T-helper 1 cell treated with Interleukin-12 subunit alpha and Interleukin-12 subunit beta and Interleukin-4 antibody, amounts not matched to agents 30 μg/mL and 1 μg/mL, for 36 hours (primary cell): Measurements from ENCODE around the gene COQ8A.
"Not testable (repeated sequence)": the region's sequence is repeated elsewhere in the genome, so short reads cannot be mapped to it uniquely, and the experiment has no call there.

ENCODE experiments used
- H3K27ac Mint-ChIP-seq: one replicate; pipeline ENCODE4 v1.8.0; 2021; ENCODE audit warnings: mild to moderate bottlenecking, mixed read lengths
- H3K27me3 Mint-ChIP-seq: one replicate; pipeline ENCODE4 v1.8.0; 2021; ENCODE audit warnings: low read depth, mixed read lengths
- H3K36me3 Mint-ChIP-seq: one replicate; pipeline ENCODE4 v1.8.0; 2021; ENCODE audit warnings: low read depth, mixed read lengths
- H3K4me1 Mint-ChIP-seq: one replicate; pipeline ENCODE4 v1.8.0; 2021; ENCODE audit warnings: low read depth, mixed read lengths
- H3K4me3 Mint-ChIP-seq: one replicate; pipeline ENCODE4 v1.8.0; 2021; ENCODE audit warnings: mild to moderate bottlenecking, moderate library complexity, mixed read lengths
- H3K9me3 Mint-ChIP-seq: one replicate; pipeline ENCODE4 v1.8.0; 2021; ENCODE audit warnings: mixed read lengths

The COQ8A gene

DNA sequence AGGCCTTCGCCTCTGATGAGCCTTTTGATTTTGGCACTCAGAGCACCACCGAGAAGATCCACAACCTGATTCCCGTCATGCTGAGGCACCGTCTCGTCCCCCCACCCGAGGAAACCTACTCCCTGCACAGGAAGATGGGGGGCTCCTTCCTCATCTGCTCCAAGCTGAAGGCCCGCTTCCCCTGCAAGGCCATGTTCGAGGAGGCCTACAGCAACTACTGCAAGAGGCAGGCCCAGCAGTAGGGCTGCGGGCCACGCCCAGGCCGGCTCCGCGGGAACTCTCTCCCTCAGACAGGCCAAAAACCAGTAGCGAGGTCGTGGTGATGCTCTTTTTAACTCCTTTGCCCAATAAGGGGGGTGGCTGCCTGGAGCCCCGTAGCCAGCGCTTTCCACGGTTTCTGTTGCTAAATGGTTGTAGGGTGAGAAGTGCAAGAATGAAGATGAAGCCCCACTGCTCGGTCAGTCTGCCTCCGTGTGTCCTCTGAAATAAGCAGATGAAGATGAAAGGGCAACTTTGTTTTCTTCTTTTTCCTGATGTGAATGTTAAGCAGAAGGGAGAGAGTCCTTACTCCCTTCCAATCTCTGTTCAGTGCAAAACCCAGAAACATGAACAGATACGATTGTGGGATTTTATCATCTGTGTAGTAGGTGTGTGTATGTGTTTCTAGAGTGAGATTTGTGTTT, 46.5 kb downstream of the COQ8A start:
- Mint-ChIP-seq H3K36me3 (peaks cover 2% of the 10 kb centered on the region), H3K27me3 (no peaks in the 10 kb centered on the region), H3K4me3 (no peak overlapping the region), H3K4me1 (peaks cover 16% of the 10 kb centered on the region), H3K27ac (no peak overlapping the region), H3K9me3 (no peaks in the 10 kb centered on the region)

DNA sequence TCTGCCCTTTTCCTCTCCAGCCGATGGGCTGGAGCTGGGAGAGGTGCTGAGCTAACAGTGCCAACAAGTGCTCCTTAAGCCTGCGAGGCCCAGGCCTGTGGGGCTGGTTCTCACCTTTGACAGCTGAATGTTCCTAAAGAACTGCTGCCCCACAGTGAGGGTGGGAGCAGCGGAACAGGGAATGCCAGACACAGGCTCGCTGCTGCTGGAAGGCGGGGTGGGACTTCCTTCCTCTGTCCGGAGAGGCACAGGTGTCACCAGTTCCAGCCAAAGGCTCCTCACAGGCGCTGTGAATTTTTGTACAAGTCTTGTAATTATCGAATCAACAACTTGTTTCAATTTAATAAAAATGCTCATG, 47.1 kb downstream of the COQ8A start:
- Mint-ChIP-seq H3K27ac (no peak overlapping the region), H3K4me1 (peaks cover 16% of the 10 kb centered on the region), H3K4me3 (no peak overlapping the region), H3K27me3 (no peaks in the 10 kb centered on the region), H3K9me3 (no peaks in the 10 kb centered on the region), H3K36me3 (peaks cover 2% of the 10 kb centered on the region)

DNA sequence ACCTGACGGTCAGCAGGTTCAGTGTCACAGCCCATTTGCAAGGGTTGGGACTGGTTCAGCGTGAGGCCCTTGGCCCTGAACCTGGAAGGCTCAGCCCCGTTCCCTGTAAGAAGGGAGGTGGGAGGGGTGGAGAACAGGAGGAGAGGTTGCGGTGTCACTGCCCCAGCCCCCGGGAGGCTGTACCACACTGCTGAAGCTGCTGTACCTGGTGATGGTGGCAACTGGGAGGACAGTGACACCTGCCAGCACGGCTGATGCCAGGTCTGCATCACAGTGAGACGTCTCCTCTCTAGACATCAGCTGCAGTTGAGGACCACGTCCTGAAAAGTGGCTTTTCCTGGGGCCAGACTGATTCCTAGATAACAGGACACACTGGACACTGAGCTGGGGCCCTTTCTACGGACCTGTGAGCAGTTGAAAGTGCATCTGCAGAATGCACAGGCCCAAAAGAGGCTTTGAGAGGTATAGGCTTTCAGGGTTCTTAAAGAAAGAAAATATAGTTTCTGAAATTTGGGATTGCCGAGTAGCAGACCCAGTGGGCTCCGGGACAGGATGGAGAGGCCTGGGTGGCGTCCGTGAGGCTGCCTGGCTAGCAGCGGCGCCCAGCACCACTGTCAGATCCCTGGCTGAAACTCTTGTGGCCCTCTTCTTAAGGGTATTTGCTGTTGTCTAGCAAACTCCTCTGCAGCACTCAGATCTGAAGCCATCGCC, 47.7 kb downstream of the COQ8A start:
- Mint-ChIP-seq H3K4me1 (peaks cover 16% of the 10 kb centered on the region), H3K36me3 (peaks cover 2% of the 10 kb centered on the region), H3K9me3 (no peaks in the 10 kb centered on the region), H3K4me3 (no peak overlapping the region), H3K27me3 (no peaks in the 10 kb centered on the region), H3K27ac (peak overlapping the region; percentile 20)

DNA sequence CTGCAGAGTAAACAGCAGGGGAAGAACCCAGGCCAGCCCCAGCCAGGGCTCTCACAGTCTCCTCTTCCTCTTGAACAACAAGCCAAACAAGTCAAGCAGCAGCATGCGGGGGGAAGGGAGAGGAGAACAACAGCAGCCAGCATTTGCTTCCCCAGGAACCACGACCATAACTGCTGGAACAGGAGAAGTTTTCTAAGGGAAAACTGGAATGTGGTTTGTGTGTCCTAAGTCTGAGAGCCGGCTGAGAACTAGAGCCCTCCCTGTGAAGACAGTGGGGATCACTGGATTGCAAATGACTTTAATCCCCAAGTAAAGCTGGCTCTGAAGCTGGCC, 48.2 kb downstream of the COQ8A start:
- H3K27me3 Mint-ChIP-seq = no peaks in the 10 kb centered on the region
- H3K27ac Mint-ChIP-seq = no peak overlapping the region
- peaks cover 2% of the 10 kb centered on the region for H3K36me3 Mint-ChIP-seq

DNA sequence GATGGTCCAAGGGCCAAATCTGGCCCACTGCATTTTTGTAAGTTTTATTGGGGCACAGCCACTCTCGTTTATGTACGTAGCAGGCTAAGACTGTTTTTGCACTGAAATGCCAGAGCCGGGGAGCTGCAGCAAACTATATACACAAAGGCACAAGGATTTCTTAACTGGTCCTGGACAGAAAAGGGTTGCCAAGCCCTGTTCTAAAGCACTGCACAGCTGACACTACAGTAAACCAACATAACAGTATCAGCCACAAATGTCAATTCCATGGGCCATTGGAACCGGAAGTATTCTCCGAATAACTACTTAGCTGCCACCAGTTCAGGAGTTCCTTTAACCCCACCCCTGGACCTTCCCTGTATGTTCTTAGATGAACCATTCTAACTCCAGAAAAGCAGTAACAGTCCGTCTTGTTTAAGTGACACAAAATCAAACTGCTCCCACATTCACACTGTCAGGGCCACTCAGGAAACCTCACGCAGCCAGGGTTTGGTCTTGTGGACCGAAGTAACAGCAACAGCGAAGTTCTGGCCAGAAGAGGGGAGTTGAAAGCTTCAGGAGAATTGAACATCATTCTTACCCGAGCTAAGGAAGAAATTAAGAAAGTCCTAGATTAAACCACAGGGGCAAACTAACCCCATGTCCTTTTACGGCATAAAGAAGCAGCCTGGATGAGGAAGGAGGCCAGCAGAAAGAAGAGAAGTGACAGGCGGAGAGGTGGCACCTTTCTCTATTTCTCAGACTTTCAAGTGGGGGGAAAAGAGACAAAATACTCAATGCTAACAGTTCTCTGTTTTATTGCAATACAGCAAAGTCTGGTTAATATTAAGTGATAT, 49.2 kb downstream of the COQ8A start:
- Mint-ChIP-seq H3K4me1 (peaks cover 16% of the 10 kb centered on the region), H3K36me3 (peaks cover 2% of the 10 kb centered on the region), H3K27ac (peak overlapping the region; percentile 23), H3K4me3 (no peak overlapping the region), H3K9me3 (no peaks in the 10 kb centered on the region), H3K27me3 (no peaks in the 10 kb centered on the region)

More for the DNA sequence above, 48.2 kb downstream of the COQ8A start:
- Mint-ChIP-seq H3K9me3 (no peaks in the 10 kb centered on the region), H3K4me3 (no peak overlapping the region), H3K4me1 (peaks cover 16% of the 10 kb centered on the region)

- Mint-ChIP-seq H3K9me3 (no peaks in the 10 kb centered on the region), H3K36me3 (peaks cover 2% of the 10 kb centered on the region), H3K4me3 (no peak overlapping the region), H3K27ac (peak overlapping the region; percentile 23), H3K4me1 (peaks cover 16% of the 10 kb centered on the region), H3K27me3 (no peaks in the 10 kb centered on the region)
These were observed 50.1 kb downstream of the COQ8A start for GRCh38 chr1:226990133-226990716.

DNA sequence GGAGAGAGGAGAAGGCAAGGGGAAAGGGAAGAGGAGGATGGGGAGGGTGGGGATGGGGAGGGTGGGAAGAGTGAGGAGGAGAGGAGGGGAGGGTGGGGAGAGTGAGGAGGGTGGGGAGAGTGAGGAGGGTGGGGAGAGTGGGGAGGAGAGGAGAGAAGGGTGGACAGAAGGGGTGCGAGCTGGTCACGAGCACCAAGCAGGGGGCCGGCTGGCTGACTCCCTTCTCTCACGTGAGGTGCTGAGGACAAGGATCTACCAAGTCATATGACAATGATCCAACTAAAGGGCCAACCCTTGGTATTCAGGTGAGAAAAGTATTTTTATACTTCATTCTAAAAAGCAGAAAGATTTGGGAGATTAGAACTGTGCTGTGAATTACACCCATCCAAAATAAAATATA, 51.8 kb downstream of the COQ8A start:
- Mint-ChIP-seq H3K36me3 (peaks cover 2% of the 10 kb centered on the region), H3K27ac (no peak overlapping the region)

GRCh38 chr1:226993814-226994585, 53.9 kb downstream of the COQ8A start:
- no peak overlapping the region for H3K27ac Mint-ChIP-seq
- H3K4me1 Mint-ChIP-seq = peaks cover 16% of the 10 kb centered on the region
- peaks cover 6% of the 10 kb centered on the region for H3K27me3 Mint-ChIP-seq
- H3K9me3 Mint-ChIP-seq = no peaks in the 10 kb centered on the region
- no peak overlapping the region for H3K4me3 Mint-ChIP-seq
- H3K36me3 Mint-ChIP-seq = no peaks in the 10 kb centered on the region

More for the DNA sequence above, 51.8 kb downstream of the COQ8A start:
- Mint-ChIP-seq H3K4me1 (peaks cover 16% of the 10 kb centered on the region), H3K4me3 (no peak overlapping the region), H3K27me3 (no peaks in the 10 kb centered on the region), H3K9me3 (no peaks in the 10 kb centered on the region)

- Mint-ChIP-seq H3K4me1 (peaks cover 11% of the 10 kb centered on the region), H3K27ac (no peak overlapping the region), H3K27me3 (peaks cover 6% of the 10 kb centered on the region), H3K9me3 (no peaks in the 10 kb centered on the region), H3K36me3 (no peaks in the 10 kb centered on the region), H3K4me3 (no peak overlapping the region)
These were observed 54.7 kb downstream of the COQ8A start for GRCh38 chr1:226994586-226995364.

GRCh38 chr1:226995365-226996332, 55.6 kb downstream of the COQ8A start:
- Mint-ChIP-seq H3K4me1 (peaks cover 2% of the 10 kb centered on the region), H3K36me3 (no peaks in the 10 kb centered on the region), H3K27ac (no peak overlapping the region), H3K9me3 (no peaks in the 10 kb centered on the region), H3K27me3 (peaks cover 6% of the 10 kb centered on the region), H3K4me3 (no peak overlapping the region)

DNA sequence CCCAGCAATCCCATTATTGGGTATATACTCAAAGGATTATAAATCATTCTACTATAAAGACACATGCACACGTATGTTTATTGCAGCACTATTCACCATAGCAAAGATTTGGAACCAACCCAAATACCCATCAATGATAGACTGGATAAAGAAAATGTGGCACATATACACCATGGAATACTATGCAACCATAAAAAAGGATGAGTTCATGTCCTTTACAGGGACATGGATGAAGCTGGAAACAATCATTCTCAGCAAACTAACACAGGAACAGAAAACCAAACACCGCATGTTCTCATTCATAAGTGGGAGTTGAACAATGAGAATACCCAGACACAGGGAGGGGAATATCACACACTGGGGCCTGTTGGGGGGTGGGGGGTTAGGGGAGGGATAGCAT, 59.5 kb downstream of the COQ8A start:
- H3K9me3 Mint-ChIP-seq, H3K36me3 Mint-ChIP-seq, H3K27ac Mint-ChIP-seq, H3K4me3 Mint-ChIP-seq, H3K27me3 Mint-ChIP-seq, H3K4me1 Mint-ChIP-seq: not testable (repeated sequence)

- Mint-ChIP-seq H3K9me3 (no peaks in the 10 kb centered on the region), H3K27ac (no peak overlapping the region), H3K27me3 (peaks cover 6% of the 10 kb centered on the region), H3K36me3 (no peaks in the 10 kb centered on the region), H3K4me1 (no peaks in the 10 kb centered on the region), H3K4me3 (no peak overlapping the region)
These were observed 62.5 kb downstream of the COQ8A start for GRCh38 chr1:227002531-227003049.
